Cardiac muscle cell (in vitro differentiated cells and primary cell): ENCODE results near the gene WDR41. TPM values are rescaled to one million over a fixed set of nuclear protein-coding genes. Genes with fewer than 3 reads are reported as not detected.
A peak's percentile ranks its signal among the peaks of the same experiment; 100 is the strongest.
"Not testable (repeated sequence)": the region's sequence is repeated elsewhere in the genome, so short reads cannot be mapped to it uniquely, and the experiment has no call there.

Experiments
- DNase-seq, 2 donors: peaks; one replicate each; pipeline versions ENCODE4 v3.0.0 to v3.0.0-alpha.2; 2010 to 2017; ENCODE audit warnings: low read depth in 1 of 2, low spot score in 1 of 2
- H3K27ac ChIP-seq: fragments of 200-600 bp; sonication (generic); 2 replicates; pipeline ENCODE4 v1.5.1; 2016
- H3K27me3 ChIP-seq: fragments of 200-600 bp; sonication (generic); 2 replicates; pipeline ENCODE4 v1.6.0; 2016; ENCODE audit warnings: control low read depth
- H3K36me3 ChIP-seq: fragments of 200-600 bp; sonication (generic); 2 replicates; pipeline ENCODE4 v1.5.1; 2016; ENCODE audit warnings: control low read depth
- H3K4me1 ChIP-seq: fragments of 200-600 bp; sonication (generic); 2 replicates; pipeline ENCODE4 v1.8.1; 2017; ENCODE audit warnings: low read depth, mild to moderate bottlenecking, mixed run types
- H3K4me3 ChIP-seq: fragments of 200-600 bp; sonication (generic); 2 replicates; pipeline ENCODE4 v1.5.1; 2016; ENCODE audit warnings: mild to moderate bottlenecking
- H3K9me3 ChIP-seq: fragments of 200-600 bp; sonication (generic); 2 replicates; pipeline ENCODE4 v1.5.1; 2017; ENCODE audit warnings: low read depth, mild to moderate bottlenecking, control low read depth
- CTCF ChIP-seq: IDR thresholded peaks from 2 replicates; pipeline ENCODE4 v1.5.1; 2012; ENCODE audit warnings: low read depth, mild to moderate bottlenecking, low read length
- polyA plus RNA-seq: library from polyadenylated mRNA; unstranded; fragments of >200 nt; fragmentation: Nextera tagmentation; extraction: Ambion mirVana; gene quantifications from 2 replicates; pipeline ENCODE4 v1.2.1, GENCODE V29; 2016
- total RNA-seq: library from RNA; depleted of rRNA; stranded (reverse); fragments of >200 nt; gene quantifications from 2 replicates; pipeline ENCODE4 v1.2.3, GENCODE V29; 2016

Gene WDR41
- total RNA-seq, result 30.4 and 31.8 TPM in 2 replicates
- polyA plus RNA-seq, result 49.7 and 66.8 TPM in 2 replicates

DNA sequence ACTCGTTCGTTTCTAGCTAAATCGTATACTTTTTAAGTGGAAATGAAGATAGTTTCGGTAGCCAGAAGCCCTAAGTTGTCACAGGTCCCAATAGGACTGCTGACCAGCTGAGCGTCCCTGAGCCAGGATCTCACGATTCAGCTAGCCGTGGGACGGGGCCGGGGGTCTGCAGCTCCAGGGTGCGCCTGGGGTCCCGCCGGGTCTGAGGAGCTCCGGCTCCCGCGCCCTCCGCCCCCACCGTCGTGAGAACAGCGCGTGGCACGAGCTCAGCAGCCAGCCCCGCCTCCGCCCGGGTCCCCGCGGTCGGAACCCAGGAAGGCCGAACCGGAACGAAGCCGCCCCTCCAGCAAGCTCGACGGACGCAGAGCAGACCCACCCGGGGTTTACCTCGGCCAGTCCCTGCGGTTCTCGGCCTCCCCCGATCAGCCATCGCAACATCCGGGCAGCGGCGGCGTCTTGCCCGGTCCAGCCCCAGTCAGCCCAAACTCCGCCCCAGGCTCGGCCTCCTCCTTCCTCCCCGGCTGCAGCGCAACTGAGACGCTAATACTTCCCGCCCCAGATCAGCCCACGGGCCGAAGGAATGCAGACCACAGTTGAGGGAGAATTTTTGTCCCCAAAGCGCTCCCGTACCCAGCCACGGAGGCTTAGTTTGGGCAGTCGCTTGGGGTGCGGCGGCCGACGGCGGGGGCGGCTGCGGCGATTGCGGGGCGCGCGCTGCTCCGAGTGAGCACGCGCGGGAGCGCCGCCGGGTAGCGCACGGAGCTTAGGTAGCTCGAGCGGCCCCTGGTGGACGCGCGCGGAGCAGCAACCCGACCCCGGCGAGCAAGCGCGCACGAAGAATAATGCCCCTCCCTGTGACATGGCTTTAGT, at the start of gene WDR41:
WDR41 (minus strand) TSS at position 534 of the 870 bp plus-strand sequence; CDS start at position 438, 96 bp downstream.
- peak; percentile 87 for TF ChIP-seq CTCF
- H3K27ac ChIP-seq, result peak within 1 kb of the TSS; percentile 86

GRCh38 chr5:77531297-77531696, 39.2 kb upstream of the WDR41 start:
- Histone ChIP-seq H3K4me3 (no peak overlapping the region), H3K27ac (no peak overlapping the region), H3K36me3 (no peaks in the 10 kb centered on the region), H3K4me1 (no peaks in the 10 kb centered on the region), H3K27me3 (no peaks in the 10 kb centered on the region), H3K9me3 (no peaks in the 10 kb centered on the region)
- no peak for TF ChIP-seq CTCF
- DNase-seq, result no peak

More for the DNA sequence above, at the start of gene WDR41:
- DNase-seq, result peak; percentile 92 to 98
- Histone ChIP-seq H3K9me3 (no peaks in the 10 kb centered on the region), H3K36me3 (no peaks in the 10 kb centered on the region), H3K27me3 (peaks cover 33% of the 10 kb centered on the region), H3K4me3 (peak within 1 kb of the TSS; percentile 55), H3K4me1 (no peaks in the 10 kb centered on the region)

GRCh38 chr5:77518304-77518703, 26.2 kb upstream of the WDR41 start:
- Histone ChIP-seq H3K4me3 (no peak overlapping the region), H3K36me3 (no peaks in the 10 kb centered on the region), H3K27me3 (peaks cover 6% of the 10 kb centered on the region), H3K27ac (no peak overlapping the region), H3K4me1 (no peaks in the 10 kb centered on the region), H3K9me3 (no peaks in the 10 kb centered on the region)
- DNase-seq, result peak; percentile 15 to 24
- TF ChIP-seq CTCF, result no peak

DNA sequence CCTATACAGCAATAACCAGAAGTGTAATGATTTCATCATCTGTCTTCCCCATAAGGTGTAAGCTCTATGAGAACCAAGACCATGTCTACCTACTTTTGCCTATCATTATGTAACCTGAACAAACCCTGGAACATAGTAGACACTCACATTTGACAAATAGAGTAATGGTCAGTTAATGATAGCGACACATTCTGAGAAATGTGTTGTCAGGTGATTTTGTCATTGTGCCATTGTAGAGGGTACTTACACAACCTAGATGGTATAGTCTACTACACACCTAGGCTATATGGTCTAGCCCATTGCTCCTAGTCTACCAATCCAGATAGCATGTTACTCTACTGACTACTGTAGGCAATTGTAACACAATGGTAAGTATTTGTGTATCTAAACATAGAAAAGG, 22.3 kb upstream of the WDR41 start:
- DNase-seq, result no peak
- H3K4me1 ChIP-seq, result no peaks in the 10 kb centered on the region
- H3K4me3 ChIP-seq, result no peak overlapping the region
- H3K27me3 ChIP-seq, result peaks cover 8% of the 10 kb centered on the region
- TF ChIP-seq CTCF, result no peak
- H3K27ac ChIP-seq, result no peak overlapping the region
- no peaks in the 10 kb centered on the region for H3K36me3 ChIP-seq
- no peaks in the 10 kb centered on the region for H3K9me3 ChIP-seq

DNA sequence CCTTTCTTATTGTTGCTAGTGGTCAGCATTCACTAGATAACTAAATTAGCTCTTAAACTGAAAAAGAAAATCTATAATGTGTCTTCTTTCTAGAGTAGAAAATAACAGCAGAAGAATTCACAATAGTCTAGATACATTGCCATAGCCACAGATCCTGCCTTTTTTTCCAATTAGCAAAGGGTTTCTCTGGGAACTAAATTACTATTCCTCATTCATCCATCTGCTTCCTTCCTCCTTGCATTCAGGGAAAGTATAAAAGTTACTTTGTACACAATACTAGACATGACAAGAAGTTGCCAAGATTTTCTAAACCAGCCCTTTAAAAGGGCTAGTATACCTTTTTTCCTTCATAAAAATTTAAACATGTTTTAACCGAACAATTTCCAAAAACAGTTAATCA, 21.2 kb upstream of the WDR41 start:
- DNase-seq, result no peak
- H3K4me1 ChIP-seq, result no peaks in the 10 kb centered on the region

GRCh38 chr5:77501132-77501531, 9.0 kb upstream of the WDR41 start:
- not testable (repeated sequence) for H3K4me1 ChIP-seq, H3K9me3 ChIP-seq, H3K36me3 ChIP-seq, H3K27ac ChIP-seq, H3K4me3 ChIP-seq, H3K27me3 ChIP-seq, DNase-seq

More for the DNA sequence above, 21.2 kb upstream of the WDR41 start:
- no peaks in the 10 kb centered on the region for H3K36me3 ChIP-seq
- no peak for TF ChIP-seq CTCF
- no peaks in the 10 kb centered on the region for H3K9me3 ChIP-seq
- H3K27ac ChIP-seq, result no peak overlapping the region
- peaks cover 8% of the 10 kb centered on the region for H3K27me3 ChIP-seq
- H3K4me3 ChIP-seq, result no peak overlapping the region
